ENCODE results near the gene GNA12. TPM values are rescaled to one million over a fixed set of nuclear protein-coding genes. Genes with fewer than 3 reads are reported as not detected.
A peak's percentile ranks its signal among the peaks of the same experiment; 100 is the strongest.

Gene GNA12
- total RNA-seq, 1 donor from 2014 or later = 43.0 TPM

DNA sequence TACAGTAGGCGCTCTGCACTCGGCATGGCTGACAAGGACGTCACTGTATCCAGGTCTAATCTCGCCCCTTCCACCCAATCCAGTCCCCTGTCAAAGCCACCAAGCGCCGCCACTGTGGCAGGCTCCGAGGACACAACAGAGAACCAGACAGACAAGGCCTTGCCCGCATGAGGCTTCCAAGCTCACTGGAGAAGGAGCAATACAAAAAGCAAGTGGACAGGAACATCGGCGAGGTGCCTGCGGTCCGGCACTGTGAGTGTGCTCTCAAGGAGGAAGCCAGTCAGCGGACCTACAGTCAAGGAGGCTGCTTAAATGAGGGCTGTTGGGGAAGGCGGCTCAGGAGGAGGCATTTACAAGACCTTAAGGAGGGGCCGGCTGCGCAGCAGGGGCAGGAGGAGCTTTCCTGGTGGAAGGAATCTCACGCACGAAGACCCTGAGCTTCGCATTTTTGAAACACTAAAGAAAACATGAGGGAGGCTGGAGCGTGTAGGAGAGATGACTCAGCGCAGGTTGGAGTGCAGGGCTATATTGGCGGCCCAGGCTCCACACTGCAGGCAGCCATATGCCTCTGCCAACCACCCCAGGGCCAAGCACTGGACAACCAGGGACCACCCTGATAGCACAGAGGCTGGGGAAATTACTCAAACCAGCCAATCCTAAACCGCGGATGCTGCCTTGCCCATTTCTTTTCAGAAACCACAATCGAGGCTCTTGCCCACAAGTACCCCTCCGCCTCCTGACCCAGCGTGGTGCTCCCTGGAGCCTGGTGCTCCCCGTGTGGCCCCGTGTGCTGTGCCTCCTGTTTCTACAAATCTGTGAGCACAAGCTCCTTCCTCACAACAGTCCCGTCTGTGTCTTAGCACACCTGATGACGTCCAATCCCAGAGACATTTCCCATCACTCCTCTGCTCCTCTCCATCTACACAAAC is 28.9 kb downstream of the GNA12 start:
- no peak for DNase-seq
- TF ChIP-seq, protein P1, sequence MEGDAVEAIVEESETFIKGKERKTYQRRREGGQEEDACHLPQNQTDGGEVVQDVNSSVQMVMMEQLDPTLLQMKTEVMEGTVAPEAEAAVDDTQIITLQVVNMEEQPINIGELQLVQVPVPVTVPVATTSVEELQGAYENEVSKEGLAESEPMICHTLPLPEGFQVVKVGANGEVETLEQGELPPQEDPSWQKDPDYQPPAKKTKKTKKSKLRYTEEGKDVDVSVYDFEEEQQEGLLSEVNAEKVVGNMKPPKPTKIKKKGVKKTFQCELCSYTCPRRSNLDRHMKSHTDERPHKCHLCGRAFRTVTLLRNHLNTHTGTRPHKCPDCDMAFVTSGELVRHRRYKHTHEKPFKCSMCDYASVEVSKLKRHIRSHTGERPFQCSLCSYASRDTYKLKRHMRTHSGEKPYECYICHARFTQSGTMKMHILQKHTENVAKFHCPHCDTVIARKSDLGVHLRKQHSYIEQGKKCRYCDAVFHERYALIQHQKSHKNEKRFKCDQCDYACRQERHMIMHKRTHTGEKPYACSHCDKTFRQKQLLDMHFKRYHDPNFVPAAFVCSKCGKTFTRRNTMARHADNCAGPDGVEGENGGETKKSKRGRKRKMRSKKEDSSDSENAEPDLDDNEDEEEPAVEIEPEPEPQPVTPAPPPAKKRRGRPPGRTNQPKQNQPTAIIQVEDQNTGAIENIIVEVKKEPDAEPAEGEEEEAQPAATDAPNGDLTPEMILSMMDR (IDR thresholded peaks at IDR 0.05; ENCODE audit: borderline replicate concordance) = no peak
- Histone ChIP-seq H3K27me3 (ENCODE audit: low read depth) (no peaks in the 10 kb centered on the region), H3K27ac (replicated peaks) (peak overlapping the region; percentile 84), H3K4me3 (peak overlapping the region; percentile 34), H3K36me3 (no peaks in the 10 kb centered on the region), H3K9me3 (replicated peaks) (no peaks in the 10 kb centered on the region), H3K4me1 (peaks cover 80% of the 10 kb centered on the region)
- intact Hi-C loops (cut with micrococcal nuclease) = no loop called here

DNA sequence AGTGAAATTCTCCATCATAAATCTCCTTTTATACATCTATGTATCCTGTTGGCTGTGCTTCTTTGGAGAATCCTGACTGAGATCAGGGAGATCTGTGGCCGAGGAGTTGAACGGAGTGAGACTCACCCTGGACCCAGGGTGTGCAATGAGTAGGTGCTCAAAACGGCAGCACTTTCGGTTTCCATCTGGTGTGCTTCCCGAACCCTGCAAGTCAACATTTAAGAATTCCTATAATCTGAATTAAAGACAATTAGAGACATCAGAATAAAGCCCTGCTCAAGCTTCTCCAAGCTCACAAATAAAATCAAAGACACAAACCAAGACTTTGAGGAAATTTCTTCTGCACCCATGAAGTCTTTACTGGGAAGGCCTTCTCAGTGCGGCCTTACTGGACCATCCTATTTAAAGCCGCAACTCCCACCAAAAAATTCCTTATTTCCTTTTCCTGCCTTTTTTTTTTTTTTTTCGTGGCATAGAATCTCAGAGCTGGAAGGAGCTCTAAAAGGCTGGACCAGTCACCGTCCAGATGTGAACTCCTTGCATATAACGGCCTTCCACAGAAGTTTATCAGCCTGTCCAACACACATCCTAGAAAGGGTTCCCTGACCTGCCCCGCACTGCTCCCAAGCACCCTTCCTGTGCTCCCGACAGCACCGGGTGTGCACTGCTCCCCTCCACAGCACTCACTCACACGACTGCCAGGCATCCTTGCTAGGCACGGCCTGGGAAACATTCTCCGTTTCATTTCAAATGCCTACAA is 29.7 kb downstream of the GNA12 start:
- Histone ChIP-seq H3K27ac (replicated peaks) (peak overlapping the region; percentile 84), H3K36me3 (no peaks in the 10 kb centered on the region), H3K27me3 (ENCODE audit: low read depth) (no peaks in the 10 kb centered on the region), H3K4me1 (peaks cover 76% of the 10 kb centered on the region), H3K9me3 (replicated peaks) (no peaks in the 10 kb centered on the region), H3K4me3 (peak overlapping the region; percentile 34)
- TF ChIP-seq, protein P1 (IDR thresholded peaks at IDR 0.05; ENCODE audit: borderline replicate concordance) = no peak
- intact Hi-C loops (cut with micrococcal nuclease) = no loop called here
- no peak for DNase-seq

DNA sequence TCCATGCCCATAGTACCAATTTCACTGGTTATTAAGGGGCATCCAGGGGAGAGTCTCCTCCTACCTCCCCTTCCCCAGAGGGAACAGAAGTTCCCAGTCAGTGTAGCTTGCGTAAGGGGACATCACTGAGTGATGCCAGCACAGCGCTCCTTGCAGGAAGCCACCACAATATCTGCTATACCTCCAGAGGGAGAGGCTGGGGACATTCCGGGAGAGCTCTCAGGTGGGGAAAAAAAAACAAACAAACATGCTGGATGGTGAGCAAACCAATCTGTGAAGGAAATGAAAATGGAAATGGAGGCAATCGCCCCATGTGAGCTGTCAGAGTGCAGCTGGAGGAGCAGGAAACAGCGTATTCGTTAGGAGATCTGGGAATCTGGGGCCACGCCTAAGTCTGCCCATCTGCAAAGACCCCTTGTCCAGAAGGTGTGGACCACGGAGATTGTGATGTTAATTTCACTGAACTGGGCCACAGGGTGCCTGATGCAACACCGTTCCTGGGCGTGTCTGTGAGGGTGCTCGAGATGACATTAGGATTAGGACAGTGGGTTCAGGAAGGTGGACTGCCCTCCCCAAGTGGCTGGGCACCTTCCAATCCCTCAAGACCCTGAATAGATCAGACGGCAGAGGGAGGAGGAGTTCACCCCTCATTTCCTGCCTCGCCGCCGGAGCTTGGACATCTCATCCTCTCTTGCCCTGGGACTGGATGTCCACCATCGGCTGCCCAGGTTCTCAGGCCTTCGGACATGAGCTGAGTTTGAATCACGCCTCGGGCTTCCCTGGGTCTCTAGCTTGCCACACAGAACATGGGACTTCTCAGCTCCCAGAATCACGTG is 30.5 kb downstream of the GNA12 start:
- intact Hi-C loops (cut with micrococcal nuclease) = no loop called here
- peaks cover 74% of the 10 kb centered on the region for H3K4me1 ChIP-seq
- peak overlapping the region; percentile 84 for H3K27ac ChIP-seq (replicated peaks)
- DNase-seq = no peak
- H3K36me3 ChIP-seq = no peaks in the 10 kb centered on the region
- TF ChIP-seq, protein P1 (IDR thresholded peaks at IDR 0.05; ENCODE audit: borderline replicate concordance) = no peak
- no peaks in the 10 kb centered on the region for H3K9me3 ChIP-seq (replicated peaks)
- H3K27me3 ChIP-seq (ENCODE audit: low read depth) = no peaks in the 10 kb centered on the region
- H3K4me3 ChIP-seq = peak overlapping the region; percentile 34

DNA sequence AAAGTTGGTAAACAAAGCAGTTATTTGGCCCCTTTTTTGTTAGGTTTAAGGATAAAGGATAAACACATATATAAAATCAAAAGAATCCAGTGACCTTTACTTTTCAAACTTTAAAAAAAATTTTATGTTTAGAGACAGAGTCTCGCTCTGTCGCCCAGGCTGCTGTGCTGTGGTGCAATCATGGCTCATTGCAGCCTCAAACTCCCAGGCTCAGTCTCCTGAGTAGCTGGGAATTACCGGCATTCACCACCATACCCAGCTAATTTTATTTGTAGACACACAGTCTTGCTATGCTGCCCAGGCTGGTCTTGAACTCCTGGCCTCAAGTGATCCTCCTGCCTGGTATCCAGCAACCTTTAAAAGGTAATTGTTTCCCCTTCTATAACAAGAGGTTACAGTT is 31.3 kb downstream of the GNA12 start:
- TF ChIP-seq, protein P1 (IDR thresholded peaks at IDR 0.05; ENCODE audit: borderline replicate concordance) = no peak
- no peak for DNase-seq
- Histone ChIP-seq H3K9me3 (replicated peaks) (no peaks in the 10 kb centered on the region), H3K27ac (replicated peaks) (peak overlapping the region; percentile 84), H3K36me3 (no peaks in the 10 kb centered on the region), H3K4me3 (no peak overlapping the region), H3K4me1 (peaks cover 74% of the 10 kb centered on the region), H3K27me3 (ENCODE audit: low read depth) (no peaks in the 10 kb centered on the region)
- intact Hi-C loops (cut with micrococcal nuclease) = no loop called here

DNA sequence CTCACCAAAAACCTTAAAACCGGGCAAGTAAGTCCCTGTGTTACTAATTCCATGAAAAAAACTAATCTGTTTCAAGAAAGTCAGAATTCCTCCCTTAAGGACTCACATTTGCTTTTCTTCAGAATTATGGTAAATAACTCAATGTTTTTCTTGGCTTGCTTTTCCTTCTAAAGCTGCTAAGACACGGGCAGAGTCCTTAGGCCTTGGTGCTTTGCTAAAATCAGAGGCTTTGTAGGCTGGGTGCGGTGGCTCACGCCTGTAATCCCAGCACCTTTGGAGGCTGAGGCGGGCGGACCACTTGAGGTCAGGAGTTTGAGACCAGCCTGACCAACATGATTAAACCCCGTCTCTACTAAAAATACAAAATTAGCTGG is 32.0 kb downstream of the GNA12 start:
- no peak for DNase-seq
- H3K27me3 ChIP-seq (ENCODE audit: low read depth) = no peaks in the 10 kb centered on the region
- peaks cover 75% of the 10 kb centered on the region for H3K4me1 ChIP-seq
- TF ChIP-seq, protein P1 (IDR thresholded peaks at IDR 0.05; ENCODE audit: borderline replicate concordance) = no peak
- intact Hi-C loops (cut with micrococcal nuclease) = no loop called here
- H3K36me3 ChIP-seq = no peaks in the 10 kb centered on the region
- H3K9me3 ChIP-seq (replicated peaks) = no peaks in the 10 kb centered on the region
- H3K27ac ChIP-seq (replicated peaks) = peak overlapping the region; percentile 84
- peak overlapping the region; percentile 55 for H3K4me3 ChIP-seq
